ENCODE measurements around the gene UBE2I.

Gene UBE2I

DNA sequence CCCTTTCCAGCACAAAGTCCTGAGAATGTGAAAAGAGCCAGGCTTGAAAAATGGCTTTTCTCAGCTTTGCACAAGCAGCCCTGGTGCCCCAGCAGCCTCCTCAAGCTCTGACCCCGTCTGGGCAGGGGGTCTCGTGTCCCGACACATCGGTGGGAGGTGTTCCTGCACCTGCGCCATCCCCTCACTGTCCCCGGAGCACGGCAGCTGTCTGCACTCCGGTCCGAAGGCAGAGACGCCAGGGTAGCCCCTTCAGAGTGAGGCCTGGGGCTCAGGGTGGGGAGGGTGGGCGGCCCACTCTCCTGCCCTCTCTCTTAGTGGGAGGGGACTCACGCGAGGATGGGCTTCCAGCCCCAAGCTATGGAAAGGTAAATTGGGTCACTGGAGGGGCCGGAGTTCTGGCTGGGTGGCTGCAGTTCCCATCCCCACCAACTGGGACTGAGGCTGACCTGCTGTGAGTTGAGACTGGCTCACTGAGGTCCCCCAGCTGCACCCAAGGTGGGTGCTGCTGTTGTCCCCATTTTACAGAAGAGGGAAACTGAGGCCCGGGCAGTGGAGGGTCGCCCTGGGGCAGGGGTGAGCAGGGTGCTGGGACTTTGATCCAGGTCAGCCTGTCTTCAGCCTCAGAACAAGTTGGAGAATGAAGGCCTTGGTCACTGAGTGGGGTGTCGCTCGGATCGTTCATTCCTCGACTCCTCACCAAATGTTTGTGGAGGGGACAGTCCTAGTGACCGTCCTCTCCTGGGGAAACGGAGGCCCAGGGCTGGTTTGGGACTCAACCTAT is 21.7 kb downstream of the UBE2I start:
- TF ChIP-seq, protein P1, sequence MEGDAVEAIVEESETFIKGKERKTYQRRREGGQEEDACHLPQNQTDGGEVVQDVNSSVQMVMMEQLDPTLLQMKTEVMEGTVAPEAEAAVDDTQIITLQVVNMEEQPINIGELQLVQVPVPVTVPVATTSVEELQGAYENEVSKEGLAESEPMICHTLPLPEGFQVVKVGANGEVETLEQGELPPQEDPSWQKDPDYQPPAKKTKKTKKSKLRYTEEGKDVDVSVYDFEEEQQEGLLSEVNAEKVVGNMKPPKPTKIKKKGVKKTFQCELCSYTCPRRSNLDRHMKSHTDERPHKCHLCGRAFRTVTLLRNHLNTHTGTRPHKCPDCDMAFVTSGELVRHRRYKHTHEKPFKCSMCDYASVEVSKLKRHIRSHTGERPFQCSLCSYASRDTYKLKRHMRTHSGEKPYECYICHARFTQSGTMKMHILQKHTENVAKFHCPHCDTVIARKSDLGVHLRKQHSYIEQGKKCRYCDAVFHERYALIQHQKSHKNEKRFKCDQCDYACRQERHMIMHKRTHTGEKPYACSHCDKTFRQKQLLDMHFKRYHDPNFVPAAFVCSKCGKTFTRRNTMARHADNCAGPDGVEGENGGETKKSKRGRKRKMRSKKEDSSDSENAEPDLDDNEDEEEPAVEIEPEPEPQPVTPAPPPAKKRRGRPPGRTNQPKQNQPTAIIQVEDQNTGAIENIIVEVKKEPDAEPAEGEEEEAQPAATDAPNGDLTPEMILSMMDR (IDR thresholded peaks at IDR 0.05; ENCODE audit: insufficient read depth, low read depth, low read length, missing control alignments) = peak; percentile 16
- H3K4me3 ChIP-seq (ENCODE audit: low read length) = no peak overlapping the region
- no peak for DNase-seq (ENCODE audit: low read depth)

DNA sequence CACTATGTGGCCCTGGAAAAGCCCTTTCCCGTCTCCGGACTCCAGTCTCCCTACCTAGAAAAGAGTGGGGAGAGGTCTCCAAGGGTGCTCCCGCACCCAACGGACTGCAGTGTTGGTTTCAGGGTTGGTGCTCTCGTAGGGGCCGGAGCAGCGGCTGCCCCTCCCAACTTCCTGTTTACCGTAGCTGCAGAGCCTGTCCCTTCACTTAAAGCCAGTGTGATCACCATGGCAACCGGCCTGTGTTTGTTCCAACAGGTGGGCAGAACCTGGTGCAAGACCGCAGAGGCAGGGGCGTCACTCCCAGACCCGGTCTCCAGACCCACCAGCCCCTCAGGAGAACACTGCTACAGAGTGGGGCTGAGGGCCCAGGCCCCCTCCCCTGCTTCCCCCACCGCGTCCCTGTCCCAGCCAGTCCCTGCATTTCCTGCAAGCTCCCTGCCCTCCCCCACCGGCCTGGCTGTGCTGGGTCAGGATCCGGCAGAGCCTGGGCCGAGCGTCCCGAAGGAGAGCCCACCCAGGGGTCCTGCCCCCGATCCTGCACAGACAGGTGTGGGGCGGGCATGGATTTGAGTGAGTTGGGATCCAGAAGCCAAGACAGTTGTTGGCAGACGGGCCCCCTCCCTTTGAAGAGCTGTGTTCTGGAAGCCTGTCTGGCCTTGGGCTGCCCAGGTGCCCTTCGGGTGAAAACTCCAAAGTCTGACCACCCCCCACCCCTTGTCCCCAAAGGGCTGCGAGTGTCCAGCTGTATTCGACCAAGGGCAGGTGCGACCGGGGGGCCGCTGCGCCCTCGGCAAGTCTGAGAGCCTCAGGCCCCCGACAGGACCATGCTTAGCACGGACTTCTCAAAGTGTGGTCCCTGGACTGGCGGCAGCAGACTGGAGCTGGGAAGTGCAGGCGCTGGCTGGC is 22.5 kb downstream of the UBE2I start:
- DNase-seq (ENCODE audit: low read depth) = peak; percentile 41

DNA sequence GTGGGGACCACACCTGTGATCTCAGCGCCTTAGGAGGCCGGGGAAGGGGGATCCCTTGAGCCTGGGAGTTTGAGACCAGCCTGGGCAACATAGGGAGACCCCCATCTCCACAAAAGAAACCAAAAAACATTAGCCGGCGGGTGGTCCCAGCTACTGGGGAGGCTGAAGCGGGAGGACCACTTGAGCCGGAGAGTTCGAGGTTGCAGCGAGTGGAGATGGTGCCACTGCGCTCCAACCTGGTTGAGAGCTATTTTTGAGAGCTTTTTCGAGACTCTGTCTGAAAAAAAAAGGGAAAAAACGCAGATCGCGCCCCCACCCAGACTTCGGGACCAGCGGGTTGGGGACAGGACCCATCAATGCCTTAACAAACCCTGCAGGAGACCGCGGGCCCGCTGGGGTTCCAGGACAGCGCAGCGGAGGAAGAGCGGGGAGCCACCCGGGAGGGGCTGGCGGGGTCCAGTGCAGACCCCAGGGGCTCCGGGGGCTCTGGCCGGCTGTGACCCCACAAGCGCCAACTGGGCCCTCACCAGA is 23.2 kb downstream of the UBE2I start:
- H3K4me3 ChIP-seq (ENCODE audit: low read length) = no peak overlapping the region
- TF ChIP-seq, protein P1 (IDR thresholded peaks at IDR 0.05; ENCODE audit: insufficient read depth, low read depth, low read length, missing control alignments) = no peak
- no peak for DNase-seq (ENCODE audit: low read depth)

More for the DNA sequence above, 22.5 kb downstream of the UBE2I start:
- TF ChIP-seq, protein P1 (IDR thresholded peaks at IDR 0.05; ENCODE audit: insufficient read depth, low read depth, low read length, missing control alignments) = no peak
- no peak overlapping the region for H3K4me3 ChIP-seq (ENCODE audit: low read length)

DNA sequence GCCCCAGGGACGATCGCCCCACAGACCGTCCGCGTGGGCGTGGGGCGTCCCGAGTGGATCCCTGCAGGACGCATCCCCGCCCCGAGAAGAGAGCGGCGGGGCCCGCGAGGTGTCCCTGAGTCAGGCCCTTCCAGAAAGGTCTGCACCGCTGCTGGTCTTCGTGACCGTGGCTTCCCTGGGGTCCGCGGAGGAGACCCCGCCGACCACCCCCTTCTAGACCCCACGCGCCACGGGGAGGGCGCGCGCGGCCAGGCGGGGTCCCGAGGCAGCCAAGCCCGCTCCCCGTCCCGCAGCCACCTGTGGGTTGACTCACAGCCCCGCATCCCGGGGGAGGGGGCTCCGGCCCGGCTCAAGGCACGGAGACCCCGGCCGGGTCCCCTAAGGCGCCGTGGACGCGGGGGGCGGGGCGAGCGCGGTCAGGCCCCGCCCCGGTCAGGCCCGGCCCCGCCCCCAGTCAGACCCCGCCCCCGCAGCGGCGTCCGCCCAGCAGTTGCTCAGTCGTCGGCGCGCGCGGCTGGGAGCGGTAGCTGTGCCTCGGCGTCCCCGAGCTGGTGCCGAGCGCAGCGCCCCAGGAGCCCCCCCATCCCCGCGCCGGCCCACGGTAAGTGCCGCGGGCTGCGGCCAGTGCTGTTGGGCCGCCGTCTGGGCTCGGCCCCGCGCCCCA is 23.8 kb downstream of the UBE2I start, which contains the start of gene BAIAP3:
Gene BAIAP3, plus strand, starts transcription at position 497 of the 664 bp plus-strand sequence. CDS start 4,905 bp downstream, outside the sequence.
- H3K4me3 ChIP-seq (ENCODE audit: low read length) = no peak within 1 kb of the TSS
- TF ChIP-seq, protein P1 (IDR thresholded peaks at IDR 0.05; ENCODE audit: insufficient read depth, low read depth, low read length, missing control alignments) = no peak
- peak; percentile 56 for DNase-seq (ENCODE audit: low read depth)

DNA sequence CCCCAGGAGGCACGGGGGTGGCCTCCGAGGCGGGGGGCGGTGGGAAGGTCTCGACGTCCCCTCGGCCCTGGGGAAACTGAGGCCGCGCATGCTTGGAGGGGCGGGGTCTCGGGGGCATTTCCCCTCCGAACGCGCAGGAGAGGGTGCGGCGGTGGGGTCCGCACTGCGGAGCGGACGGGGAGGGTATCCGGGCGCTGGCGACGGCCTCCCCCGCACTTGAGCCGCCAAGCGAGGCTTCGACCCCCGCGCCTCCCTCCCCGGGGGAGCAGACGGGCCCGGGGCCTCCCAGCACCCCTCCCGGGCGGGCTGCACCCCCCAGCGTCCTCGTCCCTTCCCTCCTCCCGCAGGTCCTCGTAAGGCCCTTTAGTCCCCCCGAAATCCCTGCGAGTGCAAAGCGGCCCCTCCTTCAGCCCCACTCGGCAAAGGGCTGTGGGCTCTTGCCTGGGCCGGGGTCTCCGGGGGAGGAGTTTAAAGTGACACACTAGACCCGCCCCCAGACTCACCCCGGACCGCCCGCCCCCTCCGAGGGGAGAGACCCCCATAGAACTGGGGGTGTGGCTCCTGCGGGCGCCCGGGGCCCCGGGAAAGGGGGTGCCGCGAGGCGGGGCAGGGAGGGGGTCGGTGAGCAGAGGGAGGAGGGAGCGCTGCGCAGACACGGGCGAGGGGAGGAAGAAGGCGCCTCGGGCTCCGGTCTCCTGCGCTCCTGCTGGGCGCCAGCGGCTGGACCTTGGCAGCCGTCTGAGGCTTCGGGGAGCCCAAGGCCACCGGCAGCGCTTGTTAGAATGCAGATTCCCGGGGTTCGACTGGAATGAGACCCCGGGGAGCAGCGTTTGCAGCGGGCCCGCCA is 24.6 kb downstream of the UBE2I start:
- no peak for DNase-seq (ENCODE audit: low read depth)
- no peak overlapping the region for H3K4me3 ChIP-seq (ENCODE audit: low read length)
- TF ChIP-seq, protein P1 (IDR thresholded peaks at IDR 0.05; ENCODE audit: insufficient read depth, low read depth, low read length, missing control alignments) = no peak

DNA sequence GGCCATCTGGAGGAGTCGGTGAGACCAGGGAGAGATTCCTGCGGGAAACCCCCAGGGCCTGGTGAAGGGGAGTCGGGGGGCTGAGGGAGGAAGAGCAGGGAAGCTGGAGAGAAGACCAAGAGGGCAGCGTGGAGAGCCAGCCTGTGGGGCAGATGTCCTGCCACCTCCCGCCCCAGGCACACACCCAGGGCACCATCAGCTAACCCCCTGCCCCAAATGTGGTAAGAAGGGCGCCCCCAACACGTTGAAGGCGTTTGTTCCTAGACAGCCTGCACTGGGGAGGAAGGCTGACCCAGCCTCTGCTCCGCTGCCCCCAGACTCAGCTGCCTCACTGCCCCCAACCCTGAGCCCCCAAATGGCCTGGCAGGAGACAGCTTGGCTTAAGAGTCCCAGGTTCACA is 25.3 kb downstream of the UBE2I start:
- no peak overlapping the region for H3K4me3 ChIP-seq (ENCODE audit: low read length)
- TF ChIP-seq, protein P1 (IDR thresholded peaks at IDR 0.05; ENCODE audit: insufficient read depth, low read depth, low read length, missing control alignments) = no peak
- no peak for DNase-seq (ENCODE audit: low read depth)

All from epithelial cell of esophagus (primary cell).